Measurements from ENCODE around the gene EPN1.

EPN1 gene

GRCh38 chr19:55660991-55661390, 14.0 kb upstream of the EPN1 start:
- no peak overlapping the region for H3K9ac ChIP-seq (ENCODE audit: low read depth in 1 of 2, low read length in 2 of 2)
- no peak overlapping the region for H3K4me3 ChIP-seq (ENCODE audit: low read length in 2 of 2)
- H3K4me1 ChIP-seq (ENCODE audit: control insufficient read depth in 2 of 2, insufficient read depth in 2 of 2, low read length in 2 of 2): peaks cover 24 to 25% of the 10 kb centered on the region in 2 donors
- H3K27ac ChIP-seq (ENCODE audit: low read depth in 2 of 2, low read length in 2 of 2): no peak overlapping the region
- H3K27me3 ChIP-seq (ENCODE audit: control insufficient read depth in 2 of 2, insufficient read depth in 2 of 2, low read length in 2 of 2): no peaks in the 10 kb centered on the region
- no peaks in the 10 kb centered on the region for H3K9me3 ChIP-seq (ENCODE audit: control insufficient read depth in 2 of 2, low read length in 2 of 2)
- H3K36me3 ChIP-seq (ENCODE audit: control insufficient read depth in 2 of 2, insufficient read depth in 2 of 2, low read length in 2 of 2): peaks cover 58 to 60% of the 10 kb centered on the region in 2 donors

- Histone ChIP-seq H3K27me3 (ENCODE audit: control insufficient read depth in 2 of 2, insufficient read depth in 2 of 2, low read length in 2 of 2) (no peaks in the 10 kb centered on the region), H3K27ac (ENCODE audit: low read depth in 2 of 2, low read length in 2 of 2) (no peak overlapping the region), H3K9me3 (ENCODE audit: control insufficient read depth in 2 of 2, low read length in 2 of 2) (no peaks in the 10 kb centered on the region), H3K36me3 (ENCODE audit: control insufficient read depth in 2 of 2, insufficient read depth in 2 of 2, low read length in 2 of 2) (peaks cover 66 to 69% of the 10 kb centered on the region in 2 donors), H3K4me3 (ENCODE audit: low read length in 2 of 2) (no peak overlapping the region), H3K9ac (ENCODE audit: low read depth in 1 of 2, low read length in 2 of 2) (no peak overlapping the region), H3K4me1 (ENCODE audit: control insufficient read depth in 2 of 2, insufficient read depth in 2 of 2, low read length in 2 of 2) (peaks cover 15 to 16% of the 10 kb centered on the region in 2 donors)
These were observed 13.2 kb upstream of the EPN1 start for GRCh38 chr19:55661826-55662225.

- no peaks in the 10 kb centered on the region for H3K9me3 ChIP-seq (ENCODE audit: control insufficient read depth in 2 of 2, low read length in 2 of 2)
- H3K27ac ChIP-seq (ENCODE audit: low read depth in 2 of 2, low read length in 2 of 2): no peak overlapping the region
- peaks cover 0 to 3% of the 10 kb centered on the region in 2 donors for H3K4me1 ChIP-seq (ENCODE audit: control insufficient read depth in 2 of 2, insufficient read depth in 2 of 2, low read length in 2 of 2)
- H3K9ac ChIP-seq (ENCODE audit: low read depth in 1 of 2, low read length in 2 of 2): no peak overlapping the region
- no peak overlapping the region for H3K4me3 ChIP-seq (ENCODE audit: low read length in 2 of 2)
- no peaks in the 10 kb centered on the region for H3K27me3 ChIP-seq (ENCODE audit: control insufficient read depth in 2 of 2, insufficient read depth in 2 of 2, low read length in 2 of 2)
- H3K36me3 ChIP-seq (ENCODE audit: control insufficient read depth in 2 of 2, insufficient read depth in 2 of 2, low read length in 2 of 2): peaks cover 81 to 84% of the 10 kb centered on the region in 2 donors
These were observed 11.0 kb upstream of the EPN1 start for GRCh38 chr19:55663846-55664536.

GRCh38 chr19:55666343-55667005, 8.6 kb upstream of the EPN1 start:
- Histone ChIP-seq H3K27me3 (ENCODE audit: control insufficient read depth in 2 of 2, insufficient read depth in 2 of 2, low read length in 2 of 2) (no peaks in the 10 kb centered on the region), H3K4me1 (ENCODE audit: control insufficient read depth in 2 of 2, insufficient read depth in 2 of 2, low read length in 2 of 2) (peaks cover 0 to 3% of the 10 kb centered on the region in 2 donors), H3K4me3 (ENCODE audit: low read length in 2 of 2) (no peak overlapping the region), H3K9ac (ENCODE audit: low read depth in 1 of 2, low read length in 2 of 2) (no peak overlapping the region), H3K9me3 (ENCODE audit: control insufficient read depth in 2 of 2, low read length in 2 of 2) (no peaks in the 10 kb centered on the region), H3K36me3 (ENCODE audit: control insufficient read depth in 2 of 2, insufficient read depth in 2 of 2, low read length in 2 of 2) (peaks cover 76 to 87% of the 10 kb centered on the region in 2 donors), H3K27ac (ENCODE audit: low read depth in 2 of 2, low read length in 2 of 2) (no peak overlapping the region)

GRCh38 chr19:55667006-55667381, 8.0 kb upstream of the EPN1 start:
- Histone ChIP-seq H3K9me3 (ENCODE audit: control insufficient read depth in 2 of 2, low read length in 2 of 2) (no peaks in the 10 kb centered on the region), H3K4me3 (ENCODE audit: low read length in 2 of 2) (no peak overlapping the region), H3K4me1 (ENCODE audit: control insufficient read depth in 2 of 2, insufficient read depth in 2 of 2, low read length in 2 of 2) (peaks cover 0 to 3% of the 10 kb centered on the region in 2 donors), H3K36me3 (ENCODE audit: control insufficient read depth in 2 of 2, insufficient read depth in 2 of 2, low read length in 2 of 2) (peaks cover 71 to 82% of the 10 kb centered on the region in 2 donors), H3K27ac (ENCODE audit: low read depth in 2 of 2, low read length in 2 of 2) (no peak overlapping the region), H3K27me3 (ENCODE audit: control insufficient read depth in 2 of 2, insufficient read depth in 2 of 2, low read length in 2 of 2) (no peaks in the 10 kb centered on the region), H3K9ac (ENCODE audit: low read depth in 1 of 2, low read length in 2 of 2) (no peak overlapping the region)

GRCh38 chr19:55667511-55667910, 7.5 kb upstream of the EPN1 start:
- Histone ChIP-seq H3K4me3 (ENCODE audit: low read length in 2 of 2) (no peak overlapping the region), H3K27me3 (ENCODE audit: control insufficient read depth in 2 of 2, insufficient read depth in 2 of 2, low read length in 2 of 2) (no peaks in the 10 kb centered on the region), H3K36me3 (ENCODE audit: control insufficient read depth in 2 of 2, insufficient read depth in 2 of 2, low read length in 2 of 2) (peaks cover 68 to 83% of the 10 kb centered on the region in 2 donors), H3K27ac (ENCODE audit: low read depth in 2 of 2, low read length in 2 of 2) (no peak overlapping the region), H3K9ac (ENCODE audit: low read depth in 1 of 2, low read length in 2 of 2) (no peak overlapping the region), H3K9me3 (ENCODE audit: control insufficient read depth in 2 of 2, low read length in 2 of 2) (no peaks in the 10 kb centered on the region), H3K4me1 (ENCODE audit: control insufficient read depth in 2 of 2, insufficient read depth in 2 of 2, low read length in 2 of 2) (peaks cover 0 to 3% of the 10 kb centered on the region in 2 donors)

GRCh38 chr19:55667958-55668357, 7.1 kb upstream of the EPN1 start:
- Histone ChIP-seq H3K4me3 (ENCODE audit: low read length in 2 of 2) (no peak overlapping the region), H3K9me3 (ENCODE audit: control insufficient read depth in 2 of 2, low read length in 2 of 2) (no peaks in the 10 kb centered on the region), H3K27ac (ENCODE audit: low read depth in 2 of 2, low read length in 2 of 2) (no peak overlapping the region), H3K27me3 (ENCODE audit: control insufficient read depth in 2 of 2, insufficient read depth in 2 of 2, low read length in 2 of 2) (no peaks in the 10 kb centered on the region), H3K4me1 (ENCODE audit: control insufficient read depth in 2 of 2, insufficient read depth in 2 of 2, low read length in 2 of 2) (peaks cover 0 to 3% of the 10 kb centered on the region in 2 donors), H3K36me3 (ENCODE audit: control insufficient read depth in 2 of 2, insufficient read depth in 2 of 2, low read length in 2 of 2) (peaks cover 64 to 80% of the 10 kb centered on the region in 2 donors), H3K9ac (ENCODE audit: low read depth in 1 of 2, low read length in 2 of 2) (no peak overlapping the region)

- Histone ChIP-seq H3K36me3 (ENCODE audit: control insufficient read depth in 2 of 2, insufficient read depth in 2 of 2, low read length in 2 of 2) (peaks cover 57 to 76% of the 10 kb centered on the region in 2 donors), H3K27ac (ENCODE audit: low read depth in 2 of 2, low read length in 2 of 2) (no peak overlapping the region), H3K9me3 (ENCODE audit: control insufficient read depth in 2 of 2, low read length in 2 of 2) (no peaks in the 10 kb centered on the region), H3K9ac (ENCODE audit: low read depth in 1 of 2, low read length in 2 of 2) (no peak overlapping the region), H3K27me3 (ENCODE audit: control insufficient read depth in 2 of 2, insufficient read depth in 2 of 2, low read length in 2 of 2) (no peaks in the 10 kb centered on the region), H3K4me1 (ENCODE audit: control insufficient read depth in 2 of 2, insufficient read depth in 2 of 2, low read length in 2 of 2) (peaks cover 0 to 3% of the 10 kb centered on the region in 2 donors), H3K4me3 (ENCODE audit: low read length in 2 of 2) (no peak overlapping the region)
These were observed 6.2 kb upstream of the EPN1 start for GRCh38 chr19:55668603-55669348.

- Histone ChIP-seq H3K9me3 (ENCODE audit: control insufficient read depth in 2 of 2, low read length in 2 of 2) (no peaks in the 10 kb centered on the region), H3K27ac (ENCODE audit: low read depth in 2 of 2, low read length in 2 of 2) (no peak overlapping the region), H3K4me3 (ENCODE audit: low read length in 2 of 2) (no peak overlapping the region), H3K9ac (ENCODE audit: low read depth in 1 of 2, low read length in 2 of 2) (no peak overlapping the region), H3K4me1 (ENCODE audit: control insufficient read depth in 2 of 2, insufficient read depth in 2 of 2, low read length in 2 of 2) (peaks cover 0 to 3% of the 10 kb centered on the region in 2 donors), H3K27me3 (ENCODE audit: control insufficient read depth in 2 of 2, insufficient read depth in 2 of 2, low read length in 2 of 2) (no peaks in the 10 kb centered on the region), H3K36me3 (ENCODE audit: control insufficient read depth in 2 of 2, insufficient read depth in 2 of 2, low read length in 2 of 2) (peaks cover 49 to 68% of the 10 kb centered on the region in 2 donors)
These were observed 5.4 kb upstream of the EPN1 start for GRCh38 chr19:55669418-55670279.
